CD4-positive, alpha-beta T cell (primary cell): ENCODE data around the gene FTCDNL1. TPM values are rescaled to one million over a fixed set of nuclear protein-coding genes. Genes with fewer than 3 reads are reported as not detected.

Experiments
- ATAC-seq: fragments of 200-7000 bp; cut with Tn5 transposase; one replicate; pipeline ENCODE4 v1.10.0; 2022; ENCODE audit warnings: mild to moderate bottlenecking; ENCODE audit not compliant: poor library complexity
- CTCF ChIA-PET: fragments of 350-600 bp; sonication (Branson Sonifier 250); formaldehyde crosslinking; loops from one replicate; lab custom pipeline; 2021; ENCODE audit warnings: antibody characterized with exemption, inconsistent platforms; lab: Charles Lee
- POLR2A ChIA-PET: fragments of 350-600 bp; sonication (Branson Sonifier 250); formaldehyde crosslinking; loops from one replicate; lab custom pipeline; 2021; ENCODE audit warnings: antibody characterized with exemption, inconsistent platforms; lab: Charles Lee
- DNase-seq, 14 experiments: peaks; one replicate each; pipeline ENCODE4 v3.0.0-alpha.2; 2013 to 2020; ENCODE audit warnings: mixed read lengths in 2 of 14
- H3K27ac ChIP-seq, 2 donors: one replicate each; pipeline versions ENCODE4 v1.5.1 to v1.7.0; 2013; ENCODE audit warnings: low read length in 2 of 2, low read depth in 1 of 2, mild to moderate bottlenecking in 1 of 2
- H3K27me3 ChIP-seq, 2 experiments: 1 replicate in 1 of 2; 2 replicates in 1 of 2; pipeline versions ENCODE4 v1.6.1 to v1.7.0; 2013; ENCODE audit warnings: low read length in 2 of 2, control low read depth in 1 of 2, mild to moderate bottlenecking in 1 of 2, moderate library complexity in 1 of 2; ENCODE audit not compliant: insufficient read depth in 2 of 2, control insufficient read depth in 1 of 2
- H3K36me3 ChIP-seq: one replicate; pipeline ENCODE4 v1.6.1; 2013; ENCODE audit warnings: low read length, control low read depth; ENCODE audit not compliant: insufficient read depth
- H3K4me1 ChIP-seq: one replicate; pipeline ENCODE4 v1.6.1; 2013; ENCODE audit warnings: low read length, control low read depth; ENCODE audit not compliant: insufficient read depth
- H3K4me3 ChIP-seq: one replicate; pipeline ENCODE4 v1.5.1; 2013; ENCODE audit warnings: mild to moderate bottlenecking, low read length, moderate library complexity
- H3K9me3 ChIP-seq, 2 experiments: 1 replicate in 1 of 2; 2 replicates in 1 of 2; pipeline versions ENCODE4 v1.6.1 to v1.7.0; 2013; ENCODE audit warnings: low read length in 2 of 2, mild to moderate bottlenecking in 2 of 2, control low read depth in 1 of 2, moderate library complexity in 1 of 2; ENCODE audit not compliant: control insufficient read depth in 1 of 2, insufficient read depth in 1 of 2
- H3K27ac Mint-ChIP-seq: one replicate; pipeline ENCODE4 v1.8.0; 2020; ENCODE audit warnings: mixed read lengths
- H3K27me3 Mint-ChIP-seq: one replicate; pipeline ENCODE4 v1.8.0; 2021; ENCODE audit warnings: mixed read lengths
- H3K36me3 Mint-ChIP-seq: one replicate; pipeline ENCODE4 v1.8.0; 2021; ENCODE audit warnings: low read depth, mixed read lengths
- H3K4me1 Mint-ChIP-seq: one replicate; pipeline ENCODE4 v1.8.0; 2021; ENCODE audit warnings: low read depth, mixed read lengths
- H3K4me3 Mint-ChIP-seq: one replicate; pipeline ENCODE4 v1.8.0; 2020; ENCODE audit warnings: mild to moderate bottlenecking, mixed read lengths
- H3K9me3 Mint-ChIP-seq: one replicate; pipeline ENCODE4 v1.8.0; 2020; ENCODE audit warnings: mixed read lengths
- CTCF ChIP-seq: fragments of 200-600 bp; IDR thresholded peaks from one replicate; pipeline ENCODE4 v1.8.0; 2022; ENCODE audit warnings: antibody characterized with exemption, mild to moderate bottlenecking
- intact Hi-C, 2 experiments: fragments of 100-400 bp; cut with DNase I in 1 of 2; cut with micrococcal nuclease in 1 of 2; formaldehyde crosslinking; loops; one replicate each; pipeline versions ENCODE4 v1.15.1 to v1.9.0; 2023 to 2025; cut with DNase I, micrococcal nuclease
- total RNA-seq, 174 experiments: library from RNA in 2 of 174; stranded (reverse) in 2 of 174; gene quantifications; one replicate each; pipeline ENCODE4 v1.2.3 and lab custom pipeline; 2021 to 2026

Gene FTCDNL1
- total RNA-seq, 2 experiments from 2014 or later = 0.78 to 1.3 TPM

GRCh38 chr2:199811346-199811745 lies 39.6 kb downstream of the FTCDNL1 start:
- POLR2A ChIA-PET = no interaction called here
- TF ChIP-seq CTCF = no peak
- Histone ChIP-seq H3K4me1 (no peaks in the 10 kb centered on the region), H3K36me3 (no peaks in the 10 kb centered on the region), H3K4me3 (no peak overlapping the region), H3K9me3 (no peaks in the 10 kb centered on the region), H3K27ac (no peak overlapping the region), H3K27me3 (no peaks in the 10 kb centered on the region)
- no peaks in the 10 kb centered on the region for H3K27me3 Mint-ChIP-seq
- no peaks in the 10 kb centered on the region for H3K36me3 Mint-ChIP-seq
- H3K4me1 Mint-ChIP-seq = no peaks in the 10 kb centered on the region
- CTCF ChIA-PET = no interaction called here
- H3K4me3 Mint-ChIP-seq = no peak overlapping the region
- intact Hi-C loops = no loop called here
- no peak for ATAC-seq
- DNase-seq = no peak
- H3K9me3 Mint-ChIP-seq = no peaks in the 10 kb centered on the region
- H3K27ac Mint-ChIP-seq = no peak overlapping the region

DNA sequence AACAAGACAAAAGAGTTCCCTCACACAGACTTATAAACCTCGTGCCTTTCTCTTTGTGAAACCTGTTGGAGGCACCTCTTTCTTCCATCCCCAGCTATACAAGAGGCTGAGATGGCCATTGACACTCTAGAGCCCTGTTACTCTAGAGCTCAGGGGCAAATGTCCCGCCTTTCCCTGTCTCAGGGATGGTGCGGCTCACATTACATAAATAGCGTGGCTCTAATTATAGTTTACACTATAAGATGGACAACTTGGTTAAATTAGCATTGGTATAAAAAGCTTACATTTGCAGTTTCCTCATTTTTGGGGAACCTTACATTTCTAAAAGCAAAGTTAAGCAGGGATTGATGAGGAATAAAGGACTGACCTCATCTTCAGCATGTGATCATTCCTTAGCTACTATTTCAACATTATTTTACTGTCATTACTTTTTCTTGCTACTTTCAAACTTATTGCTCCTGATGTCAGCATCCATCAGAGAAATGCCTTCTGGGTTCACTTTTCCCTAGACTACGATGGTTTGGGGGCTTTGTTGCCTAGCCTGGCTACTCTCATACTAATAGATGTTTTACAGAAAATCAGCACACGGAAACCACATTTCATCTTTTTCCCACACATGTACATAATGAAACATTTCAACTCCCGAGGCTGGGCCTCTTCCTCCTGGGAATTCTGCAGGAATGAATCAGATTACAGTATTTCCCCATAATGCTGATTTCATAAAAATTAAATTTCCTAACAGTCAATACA lies 40.4 kb downstream of the FTCDNL1 start:
- Histone ChIP-seq H3K4me3 (no peak overlapping the region), H3K4me1 (no peaks in the 10 kb centered on the region), H3K27ac (no peak overlapping the region), H3K36me3 (no peaks in the 10 kb centered on the region), H3K27me3 (no peaks in the 10 kb centered on the region), H3K9me3 (no peaks in the 10 kb centered on the region)
- no peak for TF ChIP-seq CTCF
- ATAC-seq (no peak), DNase-seq (no peak)
- H3K4me3 Mint-ChIP-seq = no peak overlapping the region
- ChIA-PET POLR2A (no interaction called here), CTCF (no interaction called here)
- intact Hi-C loops = no loop called here
- no peaks in the 10 kb centered on the region for H3K4me1 Mint-ChIP-seq
- no peaks in the 10 kb centered on the region for H3K36me3 Mint-ChIP-seq
- no peak overlapping the region for H3K27ac Mint-ChIP-seq
- H3K9me3 Mint-ChIP-seq = no peaks in the 10 kb centered on the region
- H3K27me3 Mint-ChIP-seq = no peaks in the 10 kb centered on the region

DNA sequence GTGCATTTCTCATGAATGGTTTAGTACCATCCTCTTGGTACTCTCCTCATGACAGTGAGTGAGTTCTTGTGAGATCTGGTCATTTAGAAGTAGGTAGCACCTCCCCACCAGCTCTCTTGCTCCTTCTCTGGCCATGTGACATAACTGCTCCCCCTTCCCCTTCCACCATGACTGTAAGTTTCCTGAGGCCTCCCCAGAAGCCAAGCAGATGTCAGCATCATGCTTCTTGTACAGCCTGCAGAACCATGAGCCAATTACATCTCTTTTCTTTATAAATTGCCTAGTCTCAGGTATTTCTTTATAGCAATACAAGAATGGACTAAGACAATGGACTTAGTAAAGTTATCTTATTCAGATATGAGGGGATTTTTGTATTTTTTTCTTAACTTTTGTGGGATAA lies 43.0 kb downstream of the FTCDNL1 start:
- Histone ChIP-seq H3K27ac (no peak overlapping the region), H3K4me1 (no peaks in the 10 kb centered on the region), H3K27me3 (no peaks in the 10 kb centered on the region), H3K36me3 (no peaks in the 10 kb centered on the region), H3K9me3 (no peaks in the 10 kb centered on the region), H3K4me3 (no peak overlapping the region)
- H3K4me1 Mint-ChIP-seq = no peaks in the 10 kb centered on the region
- ATAC-seq (no peak), DNase-seq (no peak)
- no peak overlapping the region for H3K4me3 Mint-ChIP-seq
- no peak overlapping the region for H3K27ac Mint-ChIP-seq
- CTCF ChIA-PET = no interaction called here
- no peaks in the 10 kb centered on the region for H3K27me3 Mint-ChIP-seq
- intact Hi-C loops = no loop called here
- no peaks in the 10 kb centered on the region for H3K36me3 Mint-ChIP-seq
- POLR2A ChIA-PET = no interaction called here
- no peaks in the 10 kb centered on the region for H3K9me3 Mint-ChIP-seq
- TF ChIP-seq CTCF = no peak
